B cell (primary cell): ENCODE measurements around the gene SORL1. TPM values are rescaled to one million over a fixed set of nuclear protein-coding genes. Genes with fewer than 3 reads are reported as not detected.

Experiments used
- ATAC-seq: fragments of 200-7000 bp; cut with Tn5 transposase; one replicate; pipeline ENCODE4 v1.10.0; 2021; ENCODE audit warnings: low read depth, mild to moderate bottlenecking, moderate number of reproducible peaks, moderate library complexity
- CTCF ChIA-PET: fragments of 350-600 bp; sonication (Branson Sonifier 250); formaldehyde crosslinking; loops from one replicate; lab custom pipeline; 2021; ENCODE audit warnings: antibody characterized with exemption, inconsistent platforms; lab: Charles Lee
- POLR2A ChIA-PET: fragments of 350-600 bp; sonication (Branson Sonifier 250); formaldehyde crosslinking; loops from one replicate; lab custom pipeline; 2021; ENCODE audit warnings: antibody characterized with exemption; lab: Charles Lee
- DNase-seq: peaks from one replicate; pipeline ENCODE4 v3.0.0; 2013
- H2AFZ ChIP-seq: 2 replicates; pipeline ENCODE4 v1.6.1; 2012; ENCODE audit warnings: mild to moderate bottlenecking, low read depth, low read length; ENCODE audit not compliant: insufficient read depth, poor library complexity, severe bottlenecking
- H3K27ac ChIP-seq, 2 donors: 1 replicate in 1 of 2; 2 replicates in 1 of 2; pipeline ENCODE4 v1.5.1; 2012 to 2013; ENCODE audit warnings: low read length in 2 of 2, mild to moderate bottlenecking in 2 of 2, moderate library complexity in 1 of 2
- H3K27me3 ChIP-seq, 4 experiments: fragments of 200-600 bp in 1 of 4; sonication (generic) in 1 of 4; replicated peaks in 1 of 4; 1 replicate in 2 of 4; 2 replicates in 2 of 4; pipeline versions ENCODE4 v1.6.1 to v1.7.0; 2013 to 2016; ENCODE audit warnings: low read length in 3 of 4, mild to moderate bottlenecking in 2 of 4, mixed read lengths in 1 of 4, moderate library complexity in 1 of 4; ENCODE audit not compliant: insufficient read depth in 4 of 4, control insufficient read depth in 3 of 4; ENCODE audit errors: control extremely low read depth in 1 of 4
- H3K36me3 ChIP-seq, 2 experiments: replicated peaks in 1 of 2; 1 replicate in 1 of 2; 2 replicates in 1 of 2; pipeline versions ENCODE4 v1.6.1 to v1.7.1; 2013; ENCODE audit warnings: low read length in 1 of 2; ENCODE audit not compliant: insufficient read depth in 2 of 2, control insufficient read depth in 1 of 2; ENCODE audit errors: control extremely low read depth in 1 of 2, extremely low read depth in 1 of 2
- H3K4me1 ChIP-seq, 2 donors: fragments of 200-600 bp in 1 of 2; sonication (generic) in 1 of 2; 1 replicate in 1 of 2; 2 replicates in 1 of 2; pipeline versions ENCODE4 v1.5.1 to v1.6.1; 2013 to 2017; ENCODE audit warnings: low read length in 2 of 2; ENCODE audit not compliant: control insufficient read depth in 2 of 2, insufficient read depth in 2 of 2
- H3K4me2 ChIP-seq: replicated peaks from 2 replicates; pipeline ENCODE3; 2012; ENCODE audit warnings: mild to moderate bottlenecking, low read depth, low read length; ENCODE audit not compliant: poor library complexity, severe bottlenecking
- H3K4me3 ChIP-seq, 5 experiments: fragments of 200-600 bp in 1 of 5; sonication (generic) in 1 of 5; 1 replicate in 3 of 5; 2 replicates in 2 of 5; pipeline versions ENCODE4 v1.5.1 to v1.7.0; 2011 to 2016; ENCODE audit warnings: low read length in 4 of 5, mild to moderate bottlenecking in 4 of 5, low read depth in 2 of 5, control low read depth in 1 of 5, moderate library complexity in 1 of 5; ENCODE audit not compliant: insufficient read depth in 1 of 5; ENCODE audit errors: control extremely low read depth in 1 of 5, extremely low read depth in 1 of 5
- H3K79me2 ChIP-seq: fragments of 200-600 bp; sonication (generic); one replicate; pipeline ENCODE4 v1.6.0; 2016; ENCODE audit warnings: low read length; ENCODE audit not compliant: control insufficient read depth, insufficient read depth
- H3K9ac ChIP-seq: fragments of 200-600 bp; sonication (generic); 2 replicates; pipeline ENCODE4 v1.6.1; 2017; ENCODE audit warnings: mild to moderate bottlenecking, low read length, moderate library complexity
- H3K9me3 ChIP-seq, 3 donors: one replicate each; pipeline versions ENCODE4 v1.6.1 to v1.7.1; 2013; ENCODE audit warnings: low read length in 2 of 3; ENCODE audit not compliant: control insufficient read depth in 2 of 3, insufficient read depth in 1 of 3; ENCODE audit errors: control extremely low read depth in 1 of 3
- H4K20me1 ChIP-seq: 2 replicates; pipeline ENCODE4 v1.6.0; 2012; ENCODE audit warnings: mild to moderate bottlenecking, low read length; ENCODE audit not compliant: insufficient read depth, control insufficient read depth, poor library complexity, severe bottlenecking
- H3K27ac Mint-ChIP-seq: one replicate; pipeline ENCODE4 v1.8.0; 2021; ENCODE audit warnings: mixed read lengths
- H3K27me3 Mint-ChIP-seq: one replicate; pipeline ENCODE4 v1.8.0; 2021; ENCODE audit warnings: mixed read lengths
- H3K4me1 Mint-ChIP-seq: one replicate; pipeline ENCODE4 v1.8.0; 2021; ENCODE audit warnings: mixed read lengths
- H3K4me3 Mint-ChIP-seq: one replicate; pipeline ENCODE4 v1.8.0; 2021; ENCODE audit warnings: mixed read lengths
- H3K9me3 Mint-ChIP-seq: one replicate; pipeline ENCODE4 v1.8.0; 2022; ENCODE audit warnings: mixed read lengths; ENCODE audit not compliant: insufficient read depth
- CTCF ChIP-seq: fragments of 200-600 bp; IDR thresholded peaks from one replicate; pipeline ENCODE4 v1.8.0; 2022; ENCODE audit warnings: antibody characterized with exemption, mild to moderate bottlenecking
- EZH2 ChIP-seq: IDR thresholded peaks from 2 replicates; pipeline ENCODE4 v1.6.1; 2012; ENCODE audit warnings: borderline replicate concordance, low read depth, mild to moderate bottlenecking, moderate library complexity, low read length; ENCODE audit not compliant: insufficient read depth, poor library complexity, severe bottlenecking
- WGBS: methylation state at CpG from one replicate; pipeline ENCODE4 v1.1.5; 2013; ENCODE audit warnings: missing lambda C conversion rate; ENCODE audit not compliant: insufficient coverage; 5-methylcytosine and 5-hydroxymethylcytosine counted together
- intact Hi-C: fragments of 100-400 bp; cut with micrococcal nuclease; formaldehyde crosslinking; loops from one replicate; pipeline ENCODE4 v1.10.0; 2022
- polyA plus RNA-seq: library from polyadenylated mRNA; depleted of rRNA; stranded (reverse); fragments of >200 nt; gene quantifications from 2 replicates; pipeline ENCODE4 v1.2.3, GENCODE V29; 2012
- total RNA-seq, 2 donors: library from RNA; stranded (reverse); fragments of 120-200 nt in 1 of 2; gene quantifications; 1 replicate in 1 of 2; 2 replicates in 1 of 2; pipeline versions ENCODE4 v1.2.3 to v1.2.4, GENCODE V29; 2013 to 2022

SORL1 gene
- total and polyA plus RNA-seq, 2 donors (not counting 1 experiment from before 2014, with no cell fraction given): 13.0 to 396 TPM

DNA sequence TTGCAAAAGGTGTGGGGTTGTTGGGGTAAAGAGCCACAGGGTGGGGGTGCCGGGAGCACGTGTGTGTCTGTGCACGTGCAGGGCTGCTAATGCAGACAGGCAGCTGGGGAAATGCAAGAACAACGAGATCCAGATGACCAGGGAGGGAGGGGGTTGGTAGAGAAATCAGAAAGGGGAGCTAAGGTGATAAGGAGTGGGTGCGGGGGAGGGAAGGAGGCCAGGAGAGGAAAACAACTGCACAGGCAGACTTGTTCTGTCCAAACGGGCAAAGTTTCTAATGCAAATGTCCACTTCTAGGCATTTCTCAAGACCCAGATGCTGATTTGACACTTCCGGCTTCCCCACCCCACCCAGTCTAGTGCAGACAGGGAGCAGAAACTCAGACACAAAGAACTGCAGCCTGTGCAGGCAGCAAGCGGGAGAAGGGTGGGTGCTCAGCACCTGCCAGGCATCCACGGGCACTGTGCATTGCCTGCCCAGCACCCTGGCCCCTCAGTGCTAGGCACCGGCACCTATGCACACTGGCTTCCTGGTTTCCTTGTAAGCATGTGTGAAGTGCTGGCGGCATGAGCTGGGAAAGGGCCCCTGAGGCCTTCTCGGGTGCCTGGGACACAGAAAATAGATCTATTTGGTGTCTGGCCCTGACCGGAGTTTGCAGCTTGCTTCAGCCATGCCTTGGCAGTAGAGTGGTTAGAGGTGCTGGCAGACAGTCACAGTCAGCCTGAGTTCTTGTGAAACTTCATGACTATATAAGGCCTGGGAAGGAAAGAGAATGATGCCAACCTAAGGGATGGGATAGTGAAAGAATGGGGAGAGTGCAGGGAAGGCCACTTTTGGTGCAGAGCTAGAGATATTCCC is 220.7 kb downstream of the SORL1 start:
- no peaks in the 10 kb centered on the region for H3K27me3 ChIP-seq
- no peaks in the 10 kb centered on the region for H3K4me1 Mint-ChIP-seq
- H2AFZ ChIP-seq: no peak overlapping the region
- H3K4me1 ChIP-seq: no peaks in the 10 kb centered on the region
- no peaks in the 10 kb centered on the region for H3K36me3 ChIP-seq
- intact Hi-C loops: no loop called here
- ATAC-seq: no peak
- H3K27me3 Mint-ChIP-seq: peaks cover 9% of the 10 kb centered on the region
- H3K9me3 Mint-ChIP-seq: no peaks in the 10 kb centered on the region
- H4K20me1 ChIP-seq: no peaks in the 10 kb centered on the region
- no peaks in the 10 kb centered on the region for H3K9me3 ChIP-seq
- TF ChIP-seq CTCF: no peak
- TF ChIP-seq EZH2: no peak
- 82% methylated on average over 13 of the region's 13 CpGs for WGBS
- CTCF ChIA-PET: no interaction called here
- H3K4me2 ChIP-seq: no peak overlapping the region
- no peak overlapping the region for H3K4me3 Mint-ChIP-seq
- H3K27ac ChIP-seq: no peak overlapping the region
- no peak overlapping the region for H3K9ac ChIP-seq
- no peak overlapping the region for H3K4me3 ChIP-seq
- DNase-seq: no peak
- POLR2A ChIA-PET: no interaction called here
- H3K79me2 ChIP-seq: no peaks in the 10 kb centered on the region
- H3K27ac Mint-ChIP-seq: no peak overlapping the region

GRCh38 chr11:121681550-121682268 is 229.6 kb downstream of the SORL1 start:
- H3K4me1 ChIP-seq: no peaks in the 10 kb centered on the region
- ChIA-PET CTCF (no interaction called here), POLR2A (no interaction called here)
- DNase-seq (no peak), ATAC-seq (no peak)
- H3K79me2 ChIP-seq: no peaks in the 10 kb centered on the region
- intact Hi-C loops: no loop called here
- 72% methylated on average over 1 of the region's 1 CpG for WGBS
- peaks cover 16% of the 10 kb centered on the region for H3K27me3 Mint-ChIP-seq
- no peaks in the 10 kb centered on the region for H3K27me3 ChIP-seq
- H3K4me3 Mint-ChIP-seq: no peak overlapping the region
- no peak overlapping the region for H3K4me3 ChIP-seq
- no peak overlapping the region for H3K4me2 ChIP-seq
- no peak overlapping the region for H3K27ac ChIP-seq
- H3K9me3 ChIP-seq: no peaks in the 10 kb centered on the region
- no peak overlapping the region for H2AFZ ChIP-seq
- H3K27ac Mint-ChIP-seq: no peak overlapping the region
- no peaks in the 10 kb centered on the region for H3K4me1 Mint-ChIP-seq
- H3K36me3 ChIP-seq: no peaks in the 10 kb centered on the region
- TF ChIP-seq CTCF: no peak
- TF ChIP-seq EZH2: no peak
- no peaks in the 10 kb centered on the region for H4K20me1 ChIP-seq
- no peaks in the 10 kb centered on the region for H3K9me3 Mint-ChIP-seq
- H3K9ac ChIP-seq: no peak overlapping the region
